ENCODE measurements around the gene CLMN.
A peak's percentile ranks its signal among the peaks of the same experiment; 100 is the strongest.

Gene CLMN

DNA sequence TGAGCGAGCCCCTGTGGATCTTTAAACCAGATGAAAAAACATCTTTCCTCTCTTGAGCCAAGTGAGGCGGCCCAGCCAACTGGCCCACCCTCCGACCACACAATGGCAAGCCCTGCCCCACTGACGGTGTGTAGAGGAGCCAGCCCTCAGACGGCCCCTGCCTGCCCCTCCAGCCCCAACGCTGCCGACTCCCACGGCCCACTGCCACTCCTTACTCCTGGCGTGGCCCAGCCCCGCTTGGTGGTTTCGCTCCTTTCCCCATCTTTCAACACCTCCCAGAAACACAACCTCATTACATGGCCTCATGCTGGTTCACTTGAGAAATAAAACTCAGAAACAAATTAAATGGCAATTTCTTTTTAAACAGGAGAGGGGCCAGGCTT, 81.8 kb downstream of the CLMN start:
- no peak for DNase-seq (ENCODE audit: low spot score)

GRCh38 chr14:95237121-95237957, 82.4 kb downstream of the CLMN start:
- DNase-seq (ENCODE audit: low spot score), result no peak

DNA sequence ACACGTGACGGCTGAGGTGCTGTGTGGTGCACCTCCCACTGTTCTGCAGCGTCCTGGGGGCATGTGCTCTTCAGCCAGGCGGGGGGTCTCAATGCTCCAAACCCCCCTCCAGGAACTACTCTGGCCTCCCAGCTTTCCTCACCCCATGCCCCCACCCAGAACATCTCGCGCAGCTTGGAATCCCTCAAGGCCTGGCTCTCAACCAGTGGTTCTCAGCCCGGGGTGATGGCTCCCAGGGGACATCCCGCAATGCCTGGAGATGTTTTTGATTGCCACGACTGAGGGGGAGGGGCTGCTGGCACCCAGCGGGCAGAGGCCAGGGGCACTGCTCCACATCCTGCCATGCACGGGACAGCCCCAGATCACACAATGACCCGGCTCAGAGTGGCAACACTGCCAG, 83.5 kb downstream of the CLMN start:
- no peak for DNase-seq (ENCODE audit: low spot score)

- DNase-seq (ENCODE audit: low spot score), result no peak
These were observed 83.9 kb downstream of the CLMN start for GRCh38 chr14:95235767-95236166.

GRCh38 chr14:95235351-95235750, 84.4 kb downstream of the CLMN start:
- no peak for DNase-seq (ENCODE audit: low spot score)

DNA sequence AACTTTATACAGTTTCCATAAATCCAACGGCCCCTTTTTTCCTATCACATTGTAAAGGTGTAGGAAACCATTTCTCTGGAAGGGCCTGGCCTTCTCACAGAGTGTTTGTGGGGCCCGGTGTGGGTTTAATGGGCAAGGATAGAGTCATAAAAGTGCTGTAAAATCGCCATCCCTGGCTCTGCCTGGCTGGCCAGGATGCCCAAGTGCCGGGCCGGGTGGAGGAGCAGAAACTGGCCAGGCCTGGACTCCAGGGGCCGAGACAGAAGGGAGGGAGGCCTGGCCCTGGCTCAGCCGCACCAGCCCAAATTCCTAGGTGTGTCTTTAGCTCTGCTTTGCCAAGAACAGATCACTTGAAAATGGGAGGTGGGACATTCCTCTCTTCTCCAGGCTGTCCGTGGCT, 85.3 kb downstream of the CLMN start:
- DNase-seq (ENCODE audit: low spot score), result no peak

DNA sequence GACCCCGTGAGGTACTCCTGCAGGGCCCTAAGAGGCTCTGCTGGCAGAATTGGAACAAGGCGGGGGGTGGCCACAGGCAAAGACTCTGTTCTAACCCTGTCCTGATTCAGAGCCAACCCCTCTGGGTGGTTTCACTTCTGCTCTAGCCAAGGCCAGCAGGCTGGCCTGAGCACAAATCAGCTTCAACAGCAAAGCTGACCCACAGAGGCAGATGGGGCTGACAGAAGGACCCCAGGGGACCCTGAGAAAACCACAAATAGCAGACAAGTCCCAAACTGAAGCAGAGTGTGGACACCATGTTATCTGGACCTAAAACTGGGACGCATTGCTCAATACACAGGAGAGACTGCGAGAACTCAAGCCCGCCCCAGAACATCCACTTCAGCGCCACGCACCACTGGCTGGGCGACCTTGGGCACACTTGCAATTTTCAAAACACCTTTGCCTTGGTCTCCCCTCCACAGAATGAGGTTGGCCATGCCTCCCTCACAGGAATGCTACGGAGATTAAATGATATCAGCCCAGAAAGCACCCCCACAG, 85.9 kb downstream of the CLMN start:
- no peak for DNase-seq (ENCODE audit: low spot score)

DNA sequence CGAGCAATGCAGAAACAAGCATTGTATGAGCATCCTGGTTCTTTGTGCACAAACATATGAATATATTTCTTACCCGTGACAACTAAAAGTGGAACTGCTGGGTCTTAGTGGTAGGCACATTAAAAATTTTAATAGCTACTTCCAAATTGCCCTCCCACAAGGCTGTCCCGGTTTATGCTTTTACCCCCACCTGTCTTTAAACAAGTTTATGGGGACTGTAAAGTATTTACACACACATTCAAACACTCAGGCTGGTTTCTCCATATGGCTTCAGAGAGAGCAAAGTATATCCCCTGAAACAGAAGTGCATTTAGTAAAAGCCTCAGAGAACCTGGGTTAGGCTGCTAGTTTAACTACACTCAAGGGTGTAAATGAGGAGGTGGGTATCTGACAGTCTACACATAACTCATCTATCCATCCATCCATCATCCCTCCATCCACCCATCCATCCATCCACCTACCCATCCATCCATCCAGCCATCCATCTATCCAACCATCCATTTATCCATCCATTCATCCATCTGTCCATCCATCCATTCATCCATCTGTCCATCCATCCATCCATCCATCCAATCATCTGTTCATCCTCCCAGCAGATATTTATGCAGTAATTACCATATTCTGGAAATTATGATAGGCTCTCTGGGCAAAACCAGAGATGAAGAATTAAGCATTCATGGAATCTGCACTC, 86.7 kb downstream of the CLMN start:
- no peak for DNase-seq (ENCODE audit: low spot score)

DNA sequence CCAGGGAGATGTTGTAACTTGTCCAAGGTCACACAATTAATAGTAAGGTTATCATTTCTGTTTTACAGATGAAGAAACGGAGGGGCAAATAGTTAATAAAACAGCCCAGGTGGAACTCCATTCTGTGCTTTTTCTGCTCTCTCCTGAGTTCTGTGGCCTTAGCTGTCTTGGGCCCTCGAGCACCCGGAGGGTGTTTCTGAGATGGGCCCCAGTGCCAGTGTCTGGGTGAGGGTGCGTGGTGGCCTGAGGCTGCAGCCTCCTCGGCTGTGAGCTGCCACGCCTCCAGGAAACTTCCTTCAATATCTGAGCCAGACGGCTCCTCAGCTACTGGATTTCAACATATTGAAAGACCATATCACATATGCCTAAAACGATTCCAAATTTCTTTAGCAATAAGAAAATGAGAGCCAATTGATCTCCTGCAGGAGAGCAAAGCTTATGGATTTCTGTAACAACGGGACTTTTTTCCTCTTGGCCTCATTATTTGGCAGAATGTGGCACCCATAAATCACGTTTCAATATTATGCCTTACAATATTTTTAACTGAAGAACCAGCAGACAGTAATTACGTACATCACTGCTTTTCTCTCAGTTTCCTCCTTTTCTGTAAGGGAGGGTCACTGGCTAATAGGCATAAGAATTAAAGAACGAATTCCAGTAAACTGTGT, 87.6 kb downstream of the CLMN start:
- no peak for DNase-seq (ENCODE audit: low spot score)

- DNase-seq (ENCODE audit: low spot score), result no peak
These were observed 90.0 kb downstream of the CLMN start for GRCh38 chr14:95229749-95230148.

- DNase-seq (ENCODE audit: low spot score), result no peak
These were observed 91.5 kb downstream of the CLMN start for GRCh38 chr14:95228240-95228639.

GRCh38 chr14:95227279-95227860, 92.3 kb downstream of the CLMN start:
- DNase-seq (ENCODE audit: low spot score), result no peak

- no peak for DNase-seq (ENCODE audit: low spot score)
These were observed 92.9 kb downstream of the CLMN start for GRCh38 chr14:95226801-95227200.

DNA sequence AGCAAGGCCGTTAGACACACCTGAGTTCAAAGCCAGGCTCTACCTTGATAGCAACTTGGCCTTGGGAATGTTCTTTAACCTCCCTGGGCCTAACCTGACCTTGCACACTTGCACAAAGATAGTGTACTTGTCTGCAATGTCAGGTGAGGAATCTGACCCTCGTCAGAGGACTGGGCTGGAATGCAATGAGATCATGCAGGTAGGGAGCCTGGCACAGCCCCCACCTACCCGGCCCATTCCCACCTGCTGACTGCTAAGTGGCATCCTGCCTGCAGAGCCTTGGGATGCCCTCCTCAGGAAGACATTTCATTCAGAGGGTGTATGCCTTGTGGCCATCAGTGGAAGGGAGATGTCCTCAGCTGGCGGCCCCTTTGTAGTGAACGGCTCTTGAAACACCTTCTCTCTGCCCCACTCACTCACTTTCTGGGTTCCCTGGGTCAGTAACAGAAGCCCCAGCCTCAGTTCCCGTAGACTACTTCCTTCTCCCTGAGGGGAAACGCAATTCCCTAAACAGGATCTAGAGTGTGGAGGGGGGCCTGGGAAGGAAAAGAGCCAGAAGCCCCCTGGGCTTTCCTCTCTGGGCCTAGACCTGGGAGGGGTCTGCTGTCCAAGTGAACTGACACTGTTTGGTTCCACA, 94.3 kb downstream of the CLMN start:
- DNase-seq (ENCODE audit: low spot score), result no peak

DNA sequence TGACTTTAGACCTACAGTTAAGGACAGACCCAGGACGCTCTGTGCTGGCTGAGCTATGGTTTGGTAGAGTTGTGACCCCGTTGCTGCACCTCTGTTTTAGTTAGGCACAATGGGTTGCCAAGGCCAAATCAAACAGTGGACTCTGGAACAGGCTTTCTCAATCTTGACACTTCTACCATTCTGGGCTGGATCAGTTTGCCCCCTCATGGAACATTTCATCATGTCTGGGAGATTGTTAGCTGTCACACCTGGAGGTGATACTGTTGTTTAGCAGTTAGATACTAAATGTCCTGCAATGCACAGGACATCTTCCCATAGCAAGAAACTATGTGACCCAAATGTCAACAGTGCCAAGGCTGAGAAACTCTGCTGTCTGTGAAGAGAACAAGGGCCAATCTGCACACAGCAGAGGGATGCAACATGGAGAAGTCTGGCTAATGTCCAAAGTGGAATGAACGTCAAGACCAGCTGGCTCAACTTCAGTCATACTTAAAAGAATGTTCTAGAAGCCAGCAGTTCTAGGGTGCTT, 96.8 kb downstream of the CLMN start:
- DNase-seq (ENCODE audit: low spot score), result no peak

DNA sequence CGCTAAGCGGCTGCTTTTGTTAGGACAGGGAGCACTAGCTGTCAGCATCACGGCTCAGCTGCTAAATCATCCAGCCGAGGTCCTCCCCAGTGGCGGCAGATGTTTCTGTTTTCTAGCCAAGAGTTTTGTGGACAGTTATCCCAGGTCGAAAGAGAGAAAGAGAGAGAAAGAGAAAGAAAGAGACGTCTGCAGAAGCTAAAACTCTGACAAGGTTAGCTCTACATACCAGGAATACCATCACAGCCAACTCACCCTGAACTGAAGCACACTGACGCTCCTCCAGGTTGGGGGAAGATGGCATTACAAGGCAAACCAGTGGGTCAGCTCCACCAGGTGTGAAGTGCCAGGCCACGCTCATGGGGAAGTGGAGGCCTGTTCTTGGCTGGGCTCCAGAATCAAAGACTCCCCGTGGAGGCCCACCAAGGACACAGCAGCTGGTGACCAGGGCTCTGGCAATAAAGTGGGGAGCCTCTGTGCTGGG, 97.5 kb downstream of the CLMN start:
- DNase-seq (ENCODE audit: low spot score), result peak; percentile 22

DNA sequence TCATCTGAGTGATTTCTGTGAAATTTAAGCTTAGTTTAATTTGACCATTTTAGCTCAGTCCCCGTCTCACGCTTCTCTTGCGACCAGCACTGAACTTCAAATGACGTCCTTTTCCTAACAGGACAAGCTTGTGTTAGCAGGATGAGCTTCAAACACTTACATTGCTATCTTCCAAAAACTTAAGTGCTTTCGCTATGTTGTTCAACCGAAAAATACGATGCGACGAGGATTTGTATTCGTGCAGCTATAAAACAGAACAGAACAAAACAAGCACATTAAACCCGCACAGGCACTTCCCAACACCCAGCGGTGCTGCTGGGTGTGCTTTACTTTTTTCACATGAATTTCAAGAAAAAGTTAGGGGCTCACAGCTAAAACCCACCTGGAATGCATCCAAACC, 98.2 kb downstream of the CLMN start:
- no peak for DNase-seq (ENCODE audit: low spot score)

DNA sequence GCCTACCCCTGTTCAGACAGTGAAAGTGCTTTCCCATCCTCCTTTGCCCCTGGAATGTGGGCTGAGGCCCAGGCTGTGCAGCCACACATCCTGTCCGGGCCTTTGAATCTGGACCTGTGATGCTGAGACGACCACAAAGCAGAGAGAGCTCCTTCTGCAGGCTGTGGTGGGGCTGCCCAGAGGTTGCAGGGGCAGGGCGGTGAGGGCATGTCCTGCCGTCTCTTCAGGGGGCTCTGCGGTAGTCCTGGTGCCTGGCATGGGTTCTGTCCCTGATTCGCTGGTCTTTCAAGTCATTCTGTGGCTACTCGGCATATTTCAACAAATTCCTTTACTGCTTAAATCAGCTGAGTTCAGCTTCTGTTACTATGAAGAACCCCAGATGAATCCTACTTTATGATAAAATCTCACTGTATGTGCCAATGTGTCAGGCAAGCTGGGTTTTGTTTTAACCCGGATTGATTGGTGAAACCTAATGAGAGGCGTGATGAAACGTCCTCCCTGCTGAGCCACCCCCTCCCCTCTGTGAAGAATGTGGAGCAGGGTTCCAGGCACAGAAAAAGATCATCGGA, 99.0 kb downstream of the CLMN start:
- no peak for DNase-seq (ENCODE audit: low spot score)

DNA sequence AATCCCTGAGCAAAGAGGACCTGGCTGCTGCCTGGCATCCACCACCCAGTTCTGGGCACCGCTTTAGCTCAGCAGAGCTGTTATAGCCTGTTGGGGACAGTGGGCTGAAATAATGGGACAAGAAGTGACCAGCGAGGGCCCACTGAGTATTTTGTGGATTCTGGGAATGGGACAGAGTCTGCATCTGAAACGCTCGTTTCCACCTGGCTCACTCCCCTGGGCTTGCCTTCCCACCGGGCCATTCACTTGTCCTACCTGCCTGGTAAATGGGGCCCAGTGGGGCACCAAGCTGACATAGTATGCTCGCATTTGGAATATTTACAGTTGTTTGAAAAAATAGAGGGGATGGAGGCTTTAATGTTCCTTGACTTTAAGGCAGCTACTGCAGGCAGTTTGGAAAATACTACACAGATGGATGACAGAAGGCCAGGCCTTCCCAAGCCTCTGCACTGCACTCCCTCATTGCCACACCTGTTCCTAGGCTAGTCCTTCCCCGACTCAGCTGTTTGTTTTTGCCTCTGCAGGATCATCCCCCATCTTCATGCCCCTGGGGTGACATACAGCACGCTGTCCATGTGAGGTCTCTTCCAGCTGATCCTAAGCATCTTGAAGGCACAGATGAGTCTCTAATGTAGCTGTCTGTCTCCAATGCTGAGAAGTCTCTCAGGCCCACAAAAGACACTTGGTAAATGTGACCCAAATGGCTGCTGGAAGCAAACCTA, 101.1 kb downstream of the CLMN start:
- DNase-seq (ENCODE audit: low spot score), result no peak

DNA sequence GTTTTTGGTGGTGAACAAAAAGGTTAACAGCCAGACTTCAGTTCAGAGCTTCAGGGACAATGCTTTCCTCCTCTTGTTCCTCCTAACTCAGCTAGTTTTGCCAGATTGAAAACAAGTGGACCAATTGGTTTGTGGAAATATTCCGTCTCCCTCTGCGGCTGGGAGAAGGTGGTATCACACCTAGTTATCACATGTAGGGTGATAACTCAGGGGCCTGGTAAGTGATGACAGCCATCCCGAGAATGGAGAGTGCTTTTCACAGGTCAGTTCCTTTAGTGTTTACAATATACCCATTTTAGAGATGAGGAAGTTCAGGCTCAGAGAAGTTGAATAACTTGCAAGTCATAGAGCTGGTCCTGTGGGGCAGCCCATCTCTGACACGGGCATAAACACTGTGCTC, 101.7 kb downstream of the CLMN start:
- no peak for DNase-seq (ENCODE audit: low spot score)
